Right kidney (tissue), 1 donor: Measurements from ENCODE around the gene GNAL.
"Not testable (repeated sequence)": the region's sequence is repeated elsewhere in the genome, so short reads cannot be mapped to it uniquely, and the experiment has no call there.

ENCODE experiments used
- DNase-seq: peaks from one replicate; pipeline ENCODE4 v3.0.0-alpha.2; 2016

The GNAL gene

DNA sequence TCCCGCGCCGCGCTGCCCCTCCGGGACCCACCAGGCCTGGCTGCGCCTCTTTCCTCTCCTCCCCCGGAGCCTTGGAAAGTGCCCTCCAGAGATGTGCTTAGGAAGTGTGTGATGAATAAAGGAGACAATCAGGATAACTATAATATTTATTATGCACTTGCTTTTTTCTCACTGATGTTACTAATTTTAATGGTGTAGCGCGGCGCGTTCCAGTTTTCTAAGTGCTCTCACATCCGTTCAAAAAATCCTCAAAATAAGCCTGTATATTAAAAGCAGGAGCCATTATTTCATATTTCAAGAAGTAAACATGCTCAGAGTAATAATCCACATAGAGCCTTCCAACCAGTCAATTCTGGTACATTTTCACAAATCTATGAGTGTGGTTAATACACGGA is 220.0 kb downstream of the GNAL start:
- DNase-seq = no peak

DNA sequence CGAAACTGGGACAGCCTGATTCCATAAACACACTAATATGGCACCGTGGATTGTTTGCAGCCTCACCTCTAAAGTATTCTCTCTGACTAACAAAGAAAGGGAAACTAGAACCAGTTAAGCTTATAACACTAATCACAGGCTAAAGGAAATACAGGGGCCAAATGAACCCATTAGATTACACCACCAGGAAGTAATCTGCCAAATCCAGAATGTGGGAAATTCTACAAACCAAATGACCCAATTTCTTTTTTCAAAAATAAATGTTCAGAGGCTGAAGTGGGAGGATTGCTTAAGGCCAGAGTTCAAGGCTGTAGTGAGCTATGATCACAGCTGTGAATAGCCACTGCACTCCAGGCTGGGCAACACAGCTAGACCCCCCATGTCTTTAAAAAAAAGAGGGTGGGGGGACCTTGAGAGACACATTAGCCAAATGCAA is 220.5 kb downstream of the GNAL start:
- DNase-seq = no peak

GRCh38 chr18:11916880-11917279 is 227.8 kb downstream of the GNAL start:
- DNase-seq = not testable (repeated sequence)

GRCh38 chr18:11919522-11919921 is 230.5 kb downstream of the GNAL start:
- DNase-seq = not testable (repeated sequence)

- DNase-seq = no peak
Observed at GRCh38 chr18:11923450-11923849, 234.4 kb downstream of the GNAL start.

DNA sequence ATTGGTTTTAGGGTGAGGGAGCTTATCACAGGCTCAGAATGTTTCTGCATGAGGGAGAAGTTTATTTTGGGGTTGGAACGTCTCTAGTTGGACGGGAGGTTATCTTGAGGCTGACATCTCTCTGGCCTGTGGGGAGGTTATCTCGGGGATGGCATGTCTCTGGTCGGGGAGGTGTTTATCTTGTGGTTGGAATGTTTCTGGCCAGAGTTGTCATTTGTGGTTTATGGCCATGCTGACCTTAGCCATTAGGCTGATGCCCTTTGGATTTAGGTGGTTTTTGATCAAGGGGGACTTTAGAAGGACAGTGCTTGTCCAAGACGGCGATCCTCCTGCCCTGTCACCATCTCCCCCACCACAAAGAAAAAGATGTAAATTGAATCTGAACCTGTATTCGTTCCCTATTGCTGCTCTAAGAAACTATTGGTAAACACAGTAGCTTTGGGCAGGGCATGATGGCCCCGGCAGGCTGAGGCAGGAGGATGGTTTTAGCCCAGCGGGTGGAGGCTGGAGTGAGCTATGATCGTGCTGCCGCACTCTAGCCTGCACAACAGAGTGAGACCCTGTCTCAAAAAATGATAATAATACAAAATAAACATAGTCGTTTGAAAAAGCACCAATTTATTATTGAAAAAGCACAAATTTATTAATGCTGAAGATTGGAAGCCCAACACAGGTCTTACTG is 236.9 kb downstream of the GNAL start:
- DNase-seq = no peak

- no peak for DNase-seq
Observed at GRCh38 chr18:11927497-11927896, 238.4 kb downstream of the GNAL start.

- no peak for DNase-seq
Observed at GRCh38 chr18:11932393-11932792, 243.3 kb downstream of the GNAL start.
